Suppressor macrophage treated with lipopolysaccharide for 4 hours (primary cell): ENCODE data around the gene TMOD1.

Experiments
- DNase-seq: peaks from one replicate; pipeline ENCODE4 v3.0.0-alpha.2; 2020

The TMOD1 gene

DNA sequence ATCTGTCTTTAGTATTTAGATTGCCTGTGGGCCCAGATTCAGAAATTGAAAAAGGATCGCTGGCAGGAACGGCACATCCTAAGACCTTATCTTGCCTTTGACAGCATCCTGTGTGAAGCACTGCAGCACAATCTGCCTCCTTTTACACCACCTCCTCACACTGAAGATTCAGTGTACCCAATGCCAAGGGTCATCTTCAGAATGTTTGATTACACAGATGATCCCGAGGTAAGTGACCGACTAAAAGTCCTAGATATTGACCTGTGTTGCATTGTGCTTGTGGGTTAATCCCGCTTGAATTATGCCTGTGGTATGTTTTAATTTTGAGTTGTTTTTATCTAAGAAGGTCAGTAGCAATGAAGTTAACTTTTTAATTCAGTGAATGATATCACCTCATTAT lies 146.5 kb downstream of the TMOD1 start:
- DNase-seq, result no peak
